Measurements from ENCODE around the gene SMIM20. TPM values are rescaled to one million over a fixed set of nuclear protein-coding genes. Genes with fewer than 3 reads are reported as not detected.

The SMIM20 gene
- total and polyA plus RNA-seq, 10 donors: 15.7 to 61.0 (median 21.4) TPM

- Histone ChIP-seq H3K36me3 (no peaks in the 10 kb centered on the region), H3K4me3 (no peak overlapping the region), H3K27ac (no peak overlapping the region), H3K9me3 (no peaks in the 10 kb centered on the region), H3K27me3 (replicated peaks in 1 of 7) (no peaks in the 10 kb centered on the region), H3K4me1 (peaks cover 3 to 30% (median 21%) of the 10 kb centered on the region in 6 donors)
- TF ChIP-seq POLR2AphosphoS5 (IDR thresholded peaks at IDR 0.05) (no peak), CTCF (IDR thresholded peaks at IDR 0.05 in 8 of 11, conservative IDR thresholded peaks at IDR 0.05 in 3 of 11) (no peak), POLR2A (IDR thresholded peaks at IDR 0.05) (no peak)
- intact Hi-C loops (cut with DNase I; ENCODE audit: low total_unique reads): no loop called here
- no peak for DNase-seq
- WGBS, 5 donors: 73 to 96% (median 93%) methylated on average over 4 of the region's 4 CpGs
These were observed 58.3 kb downstream of the SMIM20 start for GRCh38 chr4:25972366-25972765.

- Histone ChIP-seq H3K9me3 (no peaks in the 10 kb centered on the region), H3K4me1 (peaks cover 2 to 28% (median 20%) of the 10 kb centered on the region in 6 donors), H3K27me3 (replicated peaks in 1 of 7) (no peaks in the 10 kb centered on the region), H3K4me3 (no peak overlapping the region), H3K36me3 (no peaks in the 10 kb centered on the region), H3K27ac (no peak overlapping the region)
- WGBS, 5 donors: 81 to 94% (median 87%) methylated on average over 8 of the region's 8 CpGs
- DNase-seq: no peak
- TF ChIP-seq POLR2AphosphoS5 (IDR thresholded peaks at IDR 0.05) (no peak), CTCF (IDR thresholded peaks at IDR 0.05 in 8 of 11, conservative IDR thresholded peaks at IDR 0.05 in 3 of 11) (no peak), POLR2A (IDR thresholded peaks at IDR 0.05) (no peak)
- intact Hi-C loops (cut with DNase I; ENCODE audit: low total_unique reads): no loop called here
These were observed 59.1 kb downstream of the SMIM20 start for GRCh38 chr4:25972984-25973745.

DNA sequence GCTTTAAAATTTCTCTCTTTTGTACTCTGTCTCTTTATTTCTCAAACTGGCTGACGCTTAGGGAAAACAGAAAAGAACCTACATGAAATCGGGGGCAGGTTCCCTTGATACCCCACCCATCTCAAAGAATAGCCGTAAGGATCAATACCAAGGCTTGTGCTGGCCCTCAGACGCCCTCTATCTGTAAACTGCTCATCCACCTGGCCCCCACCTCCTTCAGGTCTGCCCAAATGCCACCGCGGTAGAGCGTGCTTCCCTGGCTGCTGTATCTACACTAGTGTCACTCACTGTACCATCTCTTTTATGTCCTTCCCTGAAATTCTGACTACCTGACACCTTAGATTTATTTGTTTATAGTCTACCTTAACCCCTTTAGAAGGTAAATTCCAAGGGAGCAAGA is 62.8 kb downstream of the SMIM20 start:
- Histone ChIP-seq H3K9me3 (no peaks in the 10 kb centered on the region), H3K4me1 (no peaks in the 10 kb centered on the region), H3K27me3 (replicated peaks in 1 of 7) (no peaks in the 10 kb centered on the region), H3K4me3 (no peak overlapping the region), H3K27ac (no peak overlapping the region), H3K36me3 (no peaks in the 10 kb centered on the region)
- DNase-seq: no peak
- intact Hi-C loops (cut with DNase I; ENCODE audit: low total_unique reads): no loop called here
- 71 to 89% (median 81%) methylated on average over 6 to 7 of the region's 7 CpGs for WGBS, 5 donors
- TF ChIP-seq POLR2A (IDR thresholded peaks at IDR 0.05) (no peak), POLR2AphosphoS5 (IDR thresholded peaks at IDR 0.05) (no peak), CTCF (IDR thresholded peaks at IDR 0.05 in 8 of 11, conservative IDR thresholded peaks at IDR 0.05 in 3 of 11) (no peak)

GRCh38 chr4:25977397-25978170 is 63.6 kb downstream of the SMIM20 start:
- Histone ChIP-seq H3K9me3 (no peaks in the 10 kb centered on the region), H3K4me1 (no peaks in the 10 kb centered on the region), H3K27me3 (replicated peaks in 1 of 7) (no peaks in the 10 kb centered on the region), H3K36me3 (no peaks in the 10 kb centered on the region), H3K27ac (no peak overlapping the region), H3K4me3 (no peak overlapping the region)
- no peak for DNase-seq
- 82 to 91% (median 90%) methylated on average over 12 of the region's 12 CpGs for WGBS, 5 donors
- intact Hi-C loops (cut with DNase I; ENCODE audit: low total_unique reads): no loop called here
- TF ChIP-seq POLR2AphosphoS5 (IDR thresholded peaks at IDR 0.05): no peak
- TF ChIP-seq CTCF (IDR thresholded peaks at IDR 0.05 in 8 of 11, conservative IDR thresholded peaks at IDR 0.05 in 3 of 11): no peak
- TF ChIP-seq POLR2A (IDR thresholded peaks at IDR 0.05): no peak

Data from spleen (tissue), 11 donors.